OCI-LY1 (cell line): ENCODE results near the gene RXYLT1.
"Not testable (repeated sequence)": the region's sequence is repeated elsewhere in the genome, so short reads cannot be mapped to it uniquely, and the experiment has no call there.

ENCODE experiments used
- EZH2 ChIP-seq: fragments of 200-600 bp; sonication (generic), shearing (Covaris generic); IDR thresholded peaks from 2 replicates; pipeline ENCODE4 v1.8.0; 2017; ENCODE audit warnings: borderline replicate concordance, mixed run types, mild to moderate bottlenecking, antibody characterized with exemption, low read length, moderate library complexity, mixed read lengths
- TF ChIP-seq, protein P1 (sequence below): fragments of 200-600 bp; sonication (generic), shearing (Covaris generic); IDR thresholded peaks from 2 replicates; pipeline ENCODE4 v1.5.1; 2017; ENCODE audit warnings: mild to moderate bottlenecking, antibody characterized with exemption, low read length, moderate library complexity, mixed read lengths

DNA sequence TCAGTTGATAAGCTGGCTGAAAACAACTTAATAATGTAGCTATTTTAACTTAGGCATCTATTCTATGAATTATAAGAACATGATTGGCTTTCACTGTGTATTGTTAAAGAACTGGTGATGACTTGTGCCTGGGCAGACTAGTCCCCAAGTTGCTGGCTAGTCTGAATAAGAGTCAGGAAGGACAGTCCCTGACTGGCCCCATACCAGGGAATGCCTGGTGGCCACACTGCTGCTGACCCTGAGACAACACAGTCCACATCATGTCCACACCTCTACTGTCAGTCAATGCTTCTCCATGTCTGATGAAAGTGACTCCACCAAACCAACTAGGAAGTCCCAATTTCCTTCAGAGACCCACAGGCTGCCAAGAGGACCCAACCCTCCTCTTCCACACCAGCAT, 46.9 kb upstream of the RXYLT1 start:
- TF ChIP-seq, protein P1, sequence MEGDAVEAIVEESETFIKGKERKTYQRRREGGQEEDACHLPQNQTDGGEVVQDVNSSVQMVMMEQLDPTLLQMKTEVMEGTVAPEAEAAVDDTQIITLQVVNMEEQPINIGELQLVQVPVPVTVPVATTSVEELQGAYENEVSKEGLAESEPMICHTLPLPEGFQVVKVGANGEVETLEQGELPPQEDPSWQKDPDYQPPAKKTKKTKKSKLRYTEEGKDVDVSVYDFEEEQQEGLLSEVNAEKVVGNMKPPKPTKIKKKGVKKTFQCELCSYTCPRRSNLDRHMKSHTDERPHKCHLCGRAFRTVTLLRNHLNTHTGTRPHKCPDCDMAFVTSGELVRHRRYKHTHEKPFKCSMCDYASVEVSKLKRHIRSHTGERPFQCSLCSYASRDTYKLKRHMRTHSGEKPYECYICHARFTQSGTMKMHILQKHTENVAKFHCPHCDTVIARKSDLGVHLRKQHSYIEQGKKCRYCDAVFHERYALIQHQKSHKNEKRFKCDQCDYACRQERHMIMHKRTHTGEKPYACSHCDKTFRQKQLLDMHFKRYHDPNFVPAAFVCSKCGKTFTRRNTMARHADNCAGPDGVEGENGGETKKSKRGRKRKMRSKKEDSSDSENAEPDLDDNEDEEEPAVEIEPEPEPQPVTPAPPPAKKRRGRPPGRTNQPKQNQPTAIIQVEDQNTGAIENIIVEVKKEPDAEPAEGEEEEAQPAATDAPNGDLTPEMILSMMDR = not testable (repeated sequence)
- TF ChIP-seq EZH2 = not testable (repeated sequence)
